Pancreas (tissue), 10 donors: ENCODE data around the gene GALNT7. TPM values are rescaled to one million over a fixed set of nuclear protein-coding genes. Genes with fewer than 3 reads are reported as not detected.

Experiments used
- ATAC-seq, 4 donors: fragments of 200-7000 bp; cut with Tn5 transposase; one replicate each; pipeline versions ENCODE4 v1.8.0 to v1.9.1; 2020; ENCODE audit warnings: mild to moderate bottlenecking in 4 of 4, moderate library complexity in 4 of 4
- DNase-seq, 6 donors: peaks; one replicate each; pipeline ENCODE4 v3.0.0-alpha.2; 2020
- FAIRE-seq: peaks from 2 replicates; lab custom pipeline; 2012; peaks lifted over from hg19 to GRCh38; lab: Jason Lieb, UNC
- H3K27ac ChIP-seq, 4 donors: fragments of 200-600 bp; sonication (generic); 1 replicate in 3 of 4; 2 replicates in 1 of 4; pipeline versions ENCODE4 v1.5.0 to v1.8.0; 2020
- H3K27me3 ChIP-seq, 4 donors: fragments of 200-600 bp; one replicate each; pipeline ENCODE4 v1.8.0; 2021
- H3K36me3 ChIP-seq, 3 donors: fragments of 200-600 bp; sonication (generic) in 1 of 3; one replicate each; pipeline versions ENCODE4 v1.5.0 to v1.8.0; 2020 to 2021
- H3K4me1 ChIP-seq, 3 donors: fragments of 200-600 bp; one replicate each; pipeline ENCODE4 v1.8.0; 2021
- H3K4me3 ChIP-seq, 4 donors: fragments of 200-600 bp; sonication (generic) in 2 of 4; one replicate each; pipeline versions ENCODE4 v1.5.0 to v1.8.0; 2020 to 2021
- H3K9me3 ChIP-seq, 4 donors: fragments of 200-600 bp; one replicate each; pipeline ENCODE4 v1.8.0; 2021
- WGBS, 2 donors: extraction: QIAGEN DNeasy Blood & Tissue Kit; methylation state at CpG; one replicate each; pipeline ENCODE4 v1.1.7; 2013; 5-methylcytosine and 5-hydroxymethylcytosine counted together
- intact Hi-C, 3 donors: fragments of 100-400 bp; cut with DNase I; formaldehyde crosslinking; loops; one replicate each; pipeline versions ENCODE4 v1.11.1 to v1.14.2; 2022
- polyA plus RNA-seq, 2 donors: library from polyadenylated mRNA; stranded (reverse); fragments of 200-250 nt; gene quantifications; one replicate each; pipeline ENCODE4 v1.2.3, GENCODE V29; 2013
- total RNA-seq, 6 donors: library from RNA; stranded (reverse); fragmentation: NEBNext Ultra II Directional in 4 of 6; extraction: Animal tissue kit (Norgen Biotek cat#: 25700) in 4 of 6; gene quantifications; one replicate each; pipeline versions ENCODE4 v1.2.1 to v1.2.4, GENCODE V29; 2021 to 2023
- TF ChIP-seq, protein P1 (sequence below), 4 donors: fragments of 200-600 bp; sonication (generic) in 3 of 4; IDR thresholded peaks; one replicate each; pipeline versions ENCODE4 v1.5.0 to v1.8.0; 2021; ENCODE audit warnings: antibody characterized with exemption in 4 of 4
- donor health status: healthy with polysubstance abuse.
- donor health status: DM: no; HTN: no; CAD: no; lungs with moderate emphysema.
- donor health status: DM: no; HTN: no; CAD: no.
- donor health status: control.
- donor health status: control.
- donor health status: Bipolar disorder and iron deficiency.
- donor health status: DM: yes; HTN: yes; CAD: no.
- donor health status: DM: no; HTN: no; CAD: no.
- donor health status: DM: no; HTN: no; CAD: no.
- donor health status: DM: yes; HTN: yes; CAD: no.

The GALNT7 gene
- total and polyA plus RNA-seq, 8 donors: 5.7 to 31.2 (median 23.0) TPM

- Histone ChIP-seq H3K36me3 (no peaks in the 10 kb centered on the region), H3K9me3 (no peaks in the 10 kb centered on the region), H3K27ac (no peak overlapping the region), H3K4me3 (no peak overlapping the region), H3K27me3 (no peaks in the 10 kb centered on the region), H3K4me1 (peaks cover 4 to 26% (median 13%) of the 10 kb centered on the region in 3 donors)
- WGBS, 2 donors: 47 to 53% methylated on average over 3 of the region's 3 CpGs
- DNase-seq (peak in 1 of 6 donors; percentile 18), ATAC-seq (peak; percentile 77 to 88 (median 83)), FAIRE-seq (no peak)
- TF ChIP-seq, protein P1, sequence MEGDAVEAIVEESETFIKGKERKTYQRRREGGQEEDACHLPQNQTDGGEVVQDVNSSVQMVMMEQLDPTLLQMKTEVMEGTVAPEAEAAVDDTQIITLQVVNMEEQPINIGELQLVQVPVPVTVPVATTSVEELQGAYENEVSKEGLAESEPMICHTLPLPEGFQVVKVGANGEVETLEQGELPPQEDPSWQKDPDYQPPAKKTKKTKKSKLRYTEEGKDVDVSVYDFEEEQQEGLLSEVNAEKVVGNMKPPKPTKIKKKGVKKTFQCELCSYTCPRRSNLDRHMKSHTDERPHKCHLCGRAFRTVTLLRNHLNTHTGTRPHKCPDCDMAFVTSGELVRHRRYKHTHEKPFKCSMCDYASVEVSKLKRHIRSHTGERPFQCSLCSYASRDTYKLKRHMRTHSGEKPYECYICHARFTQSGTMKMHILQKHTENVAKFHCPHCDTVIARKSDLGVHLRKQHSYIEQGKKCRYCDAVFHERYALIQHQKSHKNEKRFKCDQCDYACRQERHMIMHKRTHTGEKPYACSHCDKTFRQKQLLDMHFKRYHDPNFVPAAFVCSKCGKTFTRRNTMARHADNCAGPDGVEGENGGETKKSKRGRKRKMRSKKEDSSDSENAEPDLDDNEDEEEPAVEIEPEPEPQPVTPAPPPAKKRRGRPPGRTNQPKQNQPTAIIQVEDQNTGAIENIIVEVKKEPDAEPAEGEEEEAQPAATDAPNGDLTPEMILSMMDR (IDR thresholded peaks at IDR 0.05): no peak
- intact Hi-C loops: no loop called here
Observed at GRCh38 chr4:173243917-173244658, 75.5 kb downstream of the GALNT7 start.

DNA sequence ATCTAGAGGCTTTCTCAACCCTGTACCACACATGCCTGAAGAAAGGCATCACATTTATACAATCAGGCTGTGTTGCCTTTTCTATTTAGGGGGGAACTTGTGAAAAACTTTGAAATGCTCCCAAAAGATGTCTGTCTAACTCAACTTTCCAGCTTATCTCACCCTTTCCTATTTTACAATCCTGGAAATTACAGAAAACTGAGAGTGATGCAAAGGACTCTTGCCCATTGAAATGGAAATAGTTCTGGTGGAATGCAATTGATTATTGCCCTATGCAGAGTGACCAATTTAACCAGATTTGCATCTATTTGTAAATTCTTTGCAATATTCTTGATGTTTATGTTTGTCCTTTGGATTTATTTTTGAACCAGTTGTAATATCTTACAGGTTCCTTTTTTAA lies 77.3 kb downstream of the GALNT7 start:
- H3K27ac ChIP-seq: no peak overlapping the region
- FAIRE-seq (no peak), ATAC-seq (no peak), DNase-seq (no peak)
- no peaks in the 10 kb centered on the region for H3K36me3 ChIP-seq
- intact Hi-C loops: no loop called here
- TF ChIP-seq, protein P1 (IDR thresholded peaks at IDR 0.05): no peak
- peaks cover 4 to 26% (median 17%) of the 10 kb centered on the region in 3 donors for H3K4me1 ChIP-seq
- no peaks in the 10 kb centered on the region for H3K27me3 ChIP-seq
- H3K4me3 ChIP-seq: no peak overlapping the region
- H3K9me3 ChIP-seq: no peaks in the 10 kb centered on the region

GRCh38 chr4:173246719-173247118 lies 78.1 kb downstream of the GALNT7 start:
- ATAC-seq (no peak), DNase-seq (no peak), FAIRE-seq (no peak)
- 68 to 72% methylated on average over 3 of the region's 3 CpGs for WGBS, 2 donors
- TF ChIP-seq, protein P1 (IDR thresholded peaks at IDR 0.05): no peak
- H3K27me3 ChIP-seq: no peaks in the 10 kb centered on the region
- H3K27ac ChIP-seq: no peak overlapping the region
- no peaks in the 10 kb centered on the region for H3K9me3 ChIP-seq
- intact Hi-C loops: no loop called here
- no peak overlapping the region for H3K4me3 ChIP-seq
- H3K36me3 ChIP-seq: no peaks in the 10 kb centered on the region
- peaks cover 9 to 29% (median 20%) of the 10 kb centered on the region in 3 donors for H3K4me1 ChIP-seq

GRCh38 chr4:173247321-173247720 lies 78.7 kb downstream of the GALNT7 start:
- FAIRE-seq (no peak), DNase-seq (peak in 3 of 6 donors; percentile 22 to 53 (median 31)), ATAC-seq (peak in 3 of 4 donors; percentile 15 to 39 (median 36))
- Histone ChIP-seq H3K4me3 (no peak overlapping the region), H3K36me3 (no peaks in the 10 kb centered on the region), H3K9me3 (no peaks in the 10 kb centered on the region), H3K27ac (peak overlapping the region in 1 of 4 donors; percentile 5), H3K4me1 (peaks cover 13 to 33% (median 25%) of the 10 kb centered on the region in 3 donors), H3K27me3 (no peaks in the 10 kb centered on the region)
- TF ChIP-seq, protein P1 (IDR thresholded peaks at IDR 0.05): no peak
- WGBS, 2 donors: 24 to 34% methylated on average over 5 of the region's 5 CpGs
- intact Hi-C loops: no loop called here

DNA sequence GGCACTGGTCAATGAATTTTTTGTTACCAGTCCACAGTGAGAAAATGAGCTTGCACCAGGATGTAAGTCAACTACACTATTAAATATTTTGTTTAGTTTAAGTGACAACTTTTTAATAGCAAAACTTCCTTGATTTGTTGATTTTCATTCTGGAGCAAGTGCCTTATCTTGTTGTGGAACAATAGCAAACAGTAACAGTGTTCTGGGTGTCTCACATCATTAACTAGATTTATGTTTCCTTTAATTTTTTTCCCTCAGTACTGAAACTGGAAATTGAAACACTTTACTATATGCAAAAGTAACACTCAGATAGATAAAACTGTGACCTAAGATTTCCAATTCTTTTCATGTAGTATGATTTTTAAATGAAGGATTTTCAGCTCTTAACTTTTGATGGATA lies 80.1 kb downstream of the GALNT7 start:
- no peak overlapping the region for H3K4me3 ChIP-seq
- no peaks in the 10 kb centered on the region for H3K27me3 ChIP-seq
- H3K4me1 ChIP-seq: peaks cover 13 to 36% (median 25%) of the 10 kb centered on the region in 3 donors
- FAIRE-seq (no peak), DNase-seq (no peak), ATAC-seq (no peak)
- no peak overlapping the region for H3K27ac ChIP-seq
- intact Hi-C loops: no loop called here
- TF ChIP-seq, protein P1 (IDR thresholded peaks at IDR 0.05): no peak
- H3K36me3 ChIP-seq: no peaks in the 10 kb centered on the region
- H3K9me3 ChIP-seq: no peaks in the 10 kb centered on the region
